ENCODE data around the gene DIAPH2.
A peak's percentile ranks its signal among the peaks of the same experiment; 100 is the strongest.

Gene DIAPH2

GRCh38 chrX:97594646-97595224, 910.1 kb downstream of the DIAPH2 start:
- DNase-seq (ENCODE audit: low read depth), result no peak

DNA sequence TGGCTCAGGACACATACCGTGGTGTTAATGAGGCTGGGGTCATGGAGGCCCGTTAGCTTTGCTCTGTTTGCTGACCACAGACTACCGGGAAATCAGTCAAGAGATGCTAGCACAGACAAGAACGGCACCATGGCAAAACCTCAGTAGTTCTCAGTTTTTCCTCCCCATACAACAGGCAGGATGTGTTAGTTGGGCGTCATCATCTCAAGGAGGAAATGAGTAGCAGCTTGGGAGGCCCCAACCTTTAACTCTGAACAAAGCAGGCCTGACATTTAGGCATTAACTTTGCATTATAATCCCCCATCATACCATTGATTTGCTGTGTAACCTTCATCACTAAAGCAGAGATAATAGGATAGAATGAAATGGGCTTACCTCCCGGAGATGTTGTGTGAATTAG, 913.3 kb downstream of the DIAPH2 start:
- peak; percentile 8 for DNase-seq (ENCODE audit: low read depth)

- no peak for DNase-seq (ENCODE audit: low read depth)
Measured at GRCh38 chrX:97602465-97603258, 918.0 kb downstream of the DIAPH2 start.

DNA sequence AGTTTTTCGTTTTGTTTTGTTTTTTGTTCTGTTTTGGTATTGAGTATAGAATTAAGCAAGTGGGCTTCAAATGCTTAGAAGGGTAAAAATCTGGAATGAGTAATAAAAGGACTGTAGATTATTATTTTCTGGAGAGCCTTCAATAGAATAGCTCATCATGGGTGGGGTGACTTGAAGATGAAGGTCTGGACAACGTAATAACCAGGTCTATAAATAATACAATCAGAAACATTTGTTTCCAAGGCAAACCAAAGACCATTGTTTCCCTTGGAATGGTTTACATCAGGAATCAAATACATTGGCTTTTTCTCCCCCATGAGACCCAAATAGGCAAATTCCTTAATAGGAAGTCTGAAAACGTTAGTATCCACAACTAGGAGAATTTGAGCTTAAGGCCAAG, 920.6 kb downstream of the DIAPH2 start:
- DNase-seq (ENCODE audit: low read depth), result no peak

- no peak for DNase-seq (ENCODE audit: low read depth)
Measured at GRCh38 chrX:97609357-97609756, 924.7 kb downstream of the DIAPH2 start.

- no peak for DNase-seq (ENCODE audit: low read depth)
Measured at GRCh38 chrX:97609938-97610337, 925.3 kb downstream of the DIAPH2 start.

GRCh38 chrX:97616883-97617530, 932.4 kb downstream of the DIAPH2 start:
- no peak for DNase-seq (ENCODE audit: low read depth)

GRCh38 chrX:97619499-97619898, 934.9 kb downstream of the DIAPH2 start:
- DNase-seq (ENCODE audit: low read depth), result no peak

DNA sequence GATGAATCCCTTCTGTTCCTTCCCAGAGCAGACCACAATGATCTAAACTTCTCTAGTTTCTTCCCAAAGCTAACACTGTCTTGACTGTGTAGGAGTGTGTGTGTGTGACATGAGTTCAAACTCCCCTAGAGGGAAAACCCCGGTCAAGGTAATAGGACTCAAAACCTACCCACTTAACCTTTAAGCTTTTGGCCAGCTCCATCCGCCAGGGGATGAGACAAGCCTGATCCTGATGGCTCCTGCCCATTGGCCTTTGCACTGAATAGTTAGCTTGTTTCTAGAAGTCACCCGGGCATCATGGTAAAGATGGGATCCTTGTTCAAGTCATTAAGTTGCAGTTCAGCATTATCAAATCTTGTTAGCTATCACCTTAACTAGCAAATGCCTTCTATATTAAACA, 937.5 kb downstream of the DIAPH2 start:
- no peak for DNase-seq (ENCODE audit: low read depth)

GRCh38 chrX:97628326-97628725, 943.7 kb downstream of the DIAPH2 start:
- no peak for DNase-seq (ENCODE audit: low read depth)

DNA sequence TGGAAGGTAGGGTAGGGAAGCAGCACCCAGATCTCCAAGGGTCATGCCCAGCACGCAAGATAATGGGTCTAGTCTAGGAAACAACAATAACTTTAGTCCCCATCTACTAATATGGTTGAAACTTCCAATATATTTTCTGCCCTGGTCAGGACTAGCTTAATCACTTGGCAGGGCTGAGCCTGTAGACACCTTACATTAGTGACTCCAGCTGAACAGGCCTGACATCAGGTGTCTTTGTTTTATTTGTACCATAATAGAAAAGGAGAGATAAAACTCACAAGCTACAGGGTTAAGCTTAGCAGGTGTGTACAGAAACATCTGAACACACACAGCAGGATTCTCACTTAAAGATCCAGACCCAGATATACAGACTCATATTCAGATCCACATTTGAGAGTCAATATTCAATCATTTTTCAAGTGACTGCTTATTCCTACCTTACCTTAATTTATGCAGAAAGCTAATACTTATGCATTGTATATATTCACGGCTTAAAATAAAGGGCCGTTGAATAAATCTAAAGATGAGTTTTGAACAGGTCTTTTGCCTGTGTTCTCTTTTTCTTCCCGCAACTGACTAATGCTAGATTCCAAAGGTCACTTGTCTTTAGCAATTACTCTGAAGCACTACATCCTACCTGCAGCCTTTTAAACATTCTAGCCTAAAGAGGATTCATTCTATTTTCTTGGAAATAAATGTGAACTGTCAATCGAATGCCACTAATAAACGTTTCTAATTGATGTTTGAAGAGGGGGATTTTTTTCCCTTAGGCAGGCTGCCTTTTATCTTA, 944.4 kb downstream of the DIAPH2 start:
- DNase-seq (ENCODE audit: low read depth), result no peak

- no peak for DNase-seq (ENCODE audit: low read depth)
Measured at GRCh38 chrX:97629597-97629985, 944.9 kb downstream of the DIAPH2 start.

- DNase-seq (ENCODE audit: low read depth), result no peak
Measured at GRCh38 chrX:97633798-97634197, 949.2 kb downstream of the DIAPH2 start.

GRCh38 chrX:97636473-97637140, 952.0 kb downstream of the DIAPH2 start:
- no peak for DNase-seq (ENCODE audit: low read depth)

- no peak for DNase-seq (ENCODE audit: low read depth)
Measured at GRCh38 chrX:97637289-97637688, 952.6 kb downstream of the DIAPH2 start.

DNA sequence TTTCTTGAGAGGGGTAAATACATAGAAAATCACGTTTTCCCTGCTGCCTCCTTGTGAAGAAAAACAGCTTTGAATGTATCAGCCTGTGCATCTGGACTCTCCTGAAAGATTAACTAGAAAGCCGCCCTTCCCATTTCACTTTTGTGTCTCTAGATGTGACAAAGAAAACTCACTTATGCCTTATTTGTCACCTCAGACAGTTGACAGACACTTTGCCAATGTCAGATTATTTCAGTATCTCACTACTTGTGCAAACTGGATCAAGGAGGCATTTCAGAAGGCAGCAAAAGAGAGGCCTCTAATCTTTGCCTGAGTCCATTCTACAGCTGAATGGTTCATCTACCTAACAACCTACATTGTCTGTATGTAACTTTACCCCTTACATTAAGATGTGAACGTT, 954.0 kb downstream of the DIAPH2 start:
- no peak for DNase-seq (ENCODE audit: low read depth)

DNA sequence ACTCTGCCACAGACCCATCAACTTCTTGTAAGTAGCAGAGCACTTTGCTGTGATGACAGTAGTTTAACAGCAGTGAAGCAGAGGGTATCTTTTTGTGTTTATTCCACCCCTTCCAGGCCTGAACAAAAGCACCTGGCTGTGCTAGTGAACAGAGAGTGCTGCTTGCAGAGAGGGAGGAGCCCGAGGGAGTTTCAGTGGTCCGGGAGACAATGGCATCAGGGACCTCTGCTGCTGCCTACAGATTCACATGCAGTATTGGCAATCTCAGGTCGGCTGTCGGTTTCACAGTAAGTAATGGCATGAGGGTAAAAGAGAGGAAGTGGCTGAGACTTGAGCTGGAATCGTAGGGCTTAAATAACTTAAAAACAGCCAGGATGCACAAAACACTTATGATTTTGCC, 954.9 kb downstream of the DIAPH2 start:
- DNase-seq (ENCODE audit: low read depth), result no peak

Data from activated T-cell treated with anti-CD3 and anti-CD28 coated beads for 48 hours (primary cell).